22Rv1 (cell line): ENCODE data around the gene UBE4B.

Experiments
- ZFX ChIP-seq: fragments of 450-650 bp; IDR thresholded peaks from 2 replicates; pipeline ENCODE4 v1.6.1; 2017; ENCODE audit warnings: antibody characterized with exemption, borderline replicate concordance
- TF ChIP-seq, protein P1 (sequence below): fragments of 450-650 bp; IDR thresholded peaks from 2 replicates; pipeline ENCODE4 v1.5.1; 2017; ENCODE audit warnings: mild to moderate bottlenecking

GRCh38 chr1:10229903-10230302 lies 197.1 kb downstream of the UBE4B start:
- TF ChIP-seq, protein P1, sequence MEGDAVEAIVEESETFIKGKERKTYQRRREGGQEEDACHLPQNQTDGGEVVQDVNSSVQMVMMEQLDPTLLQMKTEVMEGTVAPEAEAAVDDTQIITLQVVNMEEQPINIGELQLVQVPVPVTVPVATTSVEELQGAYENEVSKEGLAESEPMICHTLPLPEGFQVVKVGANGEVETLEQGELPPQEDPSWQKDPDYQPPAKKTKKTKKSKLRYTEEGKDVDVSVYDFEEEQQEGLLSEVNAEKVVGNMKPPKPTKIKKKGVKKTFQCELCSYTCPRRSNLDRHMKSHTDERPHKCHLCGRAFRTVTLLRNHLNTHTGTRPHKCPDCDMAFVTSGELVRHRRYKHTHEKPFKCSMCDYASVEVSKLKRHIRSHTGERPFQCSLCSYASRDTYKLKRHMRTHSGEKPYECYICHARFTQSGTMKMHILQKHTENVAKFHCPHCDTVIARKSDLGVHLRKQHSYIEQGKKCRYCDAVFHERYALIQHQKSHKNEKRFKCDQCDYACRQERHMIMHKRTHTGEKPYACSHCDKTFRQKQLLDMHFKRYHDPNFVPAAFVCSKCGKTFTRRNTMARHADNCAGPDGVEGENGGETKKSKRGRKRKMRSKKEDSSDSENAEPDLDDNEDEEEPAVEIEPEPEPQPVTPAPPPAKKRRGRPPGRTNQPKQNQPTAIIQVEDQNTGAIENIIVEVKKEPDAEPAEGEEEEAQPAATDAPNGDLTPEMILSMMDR: no peak
- no peak for TF ChIP-seq ZFX
